Keratinocyte (primary cell): Measurements from ENCODE around the gene LBHD1. TPM values are rescaled to one million over a fixed set of nuclear protein-coding genes. Genes with fewer than 3 reads are reported as not detected.

Experiments used
- DNase-seq: peaks from one replicate; pipeline ENCODE4 v3.0.0-alpha.2; 2011; ENCODE audit warnings: low read depth, missing footprints, low spot score
- FAIRE-seq: peaks from 2 replicates; lab custom pipeline; 2011; peaks lifted over from hg19 to GRCh38; lab: Jason Lieb, UNC
- H2AFZ ChIP-seq: 2 replicates; pipeline ENCODE4 v1.6.0; 2012; ENCODE audit warnings: low read length, control low read depth, inconsistent platforms; ENCODE audit not compliant: control insufficient read depth
- H3K27ac ChIP-seq: 2 replicates; pipeline ENCODE4 v1.5.1; 2011; ENCODE audit warnings: low read length; ENCODE audit not compliant: control insufficient read depth, insufficient read depth
- H3K27me3 ChIP-seq: 3 replicates; pipeline ENCODE4 v1.6.0; 2011; ENCODE audit warnings: low read length; ENCODE audit not compliant: control insufficient read depth, insufficient read depth; ENCODE audit errors: extremely low read depth
- H3K36me3 ChIP-seq, 2 experiments: 2 replicates in 1 of 2; 3 replicates in 1 of 2; pipeline ENCODE4 v1.5.1; 2011; ENCODE audit warnings: low read length in 2 of 2, mild to moderate bottlenecking in 1 of 2; ENCODE audit not compliant: control insufficient read depth in 2 of 2, insufficient read depth in 2 of 2; ENCODE audit errors: extremely low read depth in 1 of 2
- H3K4me1 ChIP-seq: 3 replicates; pipeline ENCODE4 v1.5.1; 2011; ENCODE audit warnings: low read length; ENCODE audit not compliant: control insufficient read depth, insufficient read depth; ENCODE audit errors: extremely low read depth
- H3K4me2 ChIP-seq: 3 replicates; pipeline ENCODE4 v1.6.0; 2011; ENCODE audit warnings: low read depth, low read length; ENCODE audit not compliant: control insufficient read depth, insufficient read depth; ENCODE audit errors: extremely low read depth
- H3K4me3 ChIP-seq, 3 experiments: fragments of 200-600 bp in 1 of 3; sonication (generic) in 1 of 3; 2 replicates in 2 of 3; 3 replicates in 1 of 3; pipeline ENCODE4 v1.5.1; 2011 to 2016; ENCODE audit warnings: low read length in 3 of 3, mild to moderate bottlenecking in 3 of 3, control low read depth in 2 of 3, inconsistent platforms in 1 of 3, low read depth in 1 of 3, mixed read lengths in 1 of 3, mixed run types in 1 of 3, moderate library complexity in 1 of 3; ENCODE audit not compliant: control insufficient read depth in 2 of 3, insufficient read depth in 2 of 3; ENCODE audit errors: extremely low read depth in 1 of 3
- H3K79me2 ChIP-seq: 2 replicates; pipeline ENCODE4 v1.6.0; 2012; ENCODE audit warnings: low read length; ENCODE audit not compliant: control insufficient read depth, insufficient read depth
- H3K9ac ChIP-seq: 3 replicates; pipeline ENCODE4 v1.6.0; 2011; ENCODE audit warnings: low read length; ENCODE audit not compliant: control insufficient read depth, insufficient read depth; ENCODE audit errors: extremely low read depth
- H3K9me1 ChIP-seq: 3 replicates; pipeline ENCODE4 v1.6.0; 2011; ENCODE audit warnings: low read length; ENCODE audit not compliant: control insufficient read depth, insufficient read depth; ENCODE audit errors: extremely low read depth
- H3K9me3 ChIP-seq: 2 replicates; pipeline ENCODE4 v1.5.1; 2012; ENCODE audit warnings: low read depth, low read length; ENCODE audit not compliant: control insufficient read depth
- H4K20me1 ChIP-seq: 3 replicates; pipeline ENCODE4 v1.6.0; 2011; ENCODE audit warnings: low read length; ENCODE audit not compliant: control insufficient read depth, insufficient read depth; ENCODE audit errors: extremely low read depth
- EZH2 ChIP-seq: IDR thresholded peaks from one replicate; pipeline ENCODE4 v1.6.1; 2012; ENCODE audit warnings: inconsistent platforms, mild to moderate bottlenecking, low read length, moderate library complexity
- dilution Hi-C: fragments of 300-500 bp; cut with MboI; formaldehyde crosslinking; loops from one replicate; pipeline ENCODE4 v1.7.0; 2020; ENCODE audit warnings: low sequenced_read_pairs; ENCODE audit not compliant: extremely low pct_ligation_motif_present
- polyA plus RNA-seq, 5 experiments: library from polyadenylated mRNA; depleted of rRNA in 3 of 5; stranded (reverse) in 3 of 5; stranded (forward) in 1 of 5; unstranded in 1 of 5; fragments of >200 nt; gene quantifications; 1 replicate in 1 of 5; 2 replicates in 3 of 5; 3 replicates in 1 of 5; pipeline versions ENCODE4 v1.2.1 to v1.2.3, GENCODE V29; 2011 to 2012; ENCODE audit warnings: missing spikeins in 2 of 5, low read depth in 1 of 5, low replicate concordance in 1 of 5
- small RNA-seq, 3 experiments: library from RNA; depleted of rRNA; stranded (forward); fragments of <200 nt; gene quantifications; one replicate each; pipeline ENCODE3, GENCODE V24; 2012; ENCODE audit warnings: low read depth in 3 of 3, low replicate concordance in 1 of 3; ENCODE audit not compliant: insufficient read length in 3 of 3
- TF ChIP-seq, protein P1 (sequence below), 3 experiments: IDR thresholded peaks in 1 of 3; conservative IDR thresholded peaks in 1 of 3; optimal IDR thresholded peaks in 1 of 3; 2 replicates in 2 of 3; 3 replicates in 1 of 3; pipeline versions ENCODE3 to v1.5.1; 2011; ENCODE audit warnings: low read length in 3 of 3, mild to moderate bottlenecking in 3 of 3, moderate library complexity in 2 of 3, control low read depth in 1 of 3, inconsistent platforms in 1 of 3; ENCODE audit not compliant: insufficient read depth in 2 of 3; ENCODE audit errors: extremely low read depth in 1 of 3

The LBHD1 gene
- polyA plus RNA-seq, 1 donor (not counting 4 experiments of a cell fraction or from before 2014, with no cell fraction given): 4.9 TPM

DNA sequence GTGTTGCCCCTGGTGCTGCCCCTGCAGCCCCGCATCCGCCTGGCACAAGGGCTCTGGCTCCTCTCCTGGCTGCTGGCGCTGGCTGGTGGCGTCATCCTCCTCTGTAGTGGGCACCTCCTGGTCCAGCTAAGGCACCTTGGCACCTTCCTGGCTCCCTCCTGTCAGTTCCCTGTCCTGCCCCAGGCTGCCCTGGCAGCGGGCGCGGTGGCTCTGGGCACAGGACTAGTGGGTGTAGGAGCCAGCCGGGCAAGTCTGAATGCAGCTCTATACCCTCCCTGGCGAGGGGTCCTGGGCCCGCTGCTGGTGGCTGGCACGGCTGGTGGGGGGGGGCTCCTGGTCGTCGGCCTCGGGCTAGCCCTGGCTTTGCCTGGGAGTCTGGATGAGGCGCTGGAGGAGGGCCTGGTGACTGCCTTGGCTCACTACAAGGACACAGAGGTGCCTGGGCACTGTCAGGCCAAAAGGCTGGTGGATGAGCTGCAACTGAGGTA is 58.7 kb downstream of the LBHD1 start:
- no peak for TF ChIP-seq EZH2
- TF ChIP-seq, protein P1, sequence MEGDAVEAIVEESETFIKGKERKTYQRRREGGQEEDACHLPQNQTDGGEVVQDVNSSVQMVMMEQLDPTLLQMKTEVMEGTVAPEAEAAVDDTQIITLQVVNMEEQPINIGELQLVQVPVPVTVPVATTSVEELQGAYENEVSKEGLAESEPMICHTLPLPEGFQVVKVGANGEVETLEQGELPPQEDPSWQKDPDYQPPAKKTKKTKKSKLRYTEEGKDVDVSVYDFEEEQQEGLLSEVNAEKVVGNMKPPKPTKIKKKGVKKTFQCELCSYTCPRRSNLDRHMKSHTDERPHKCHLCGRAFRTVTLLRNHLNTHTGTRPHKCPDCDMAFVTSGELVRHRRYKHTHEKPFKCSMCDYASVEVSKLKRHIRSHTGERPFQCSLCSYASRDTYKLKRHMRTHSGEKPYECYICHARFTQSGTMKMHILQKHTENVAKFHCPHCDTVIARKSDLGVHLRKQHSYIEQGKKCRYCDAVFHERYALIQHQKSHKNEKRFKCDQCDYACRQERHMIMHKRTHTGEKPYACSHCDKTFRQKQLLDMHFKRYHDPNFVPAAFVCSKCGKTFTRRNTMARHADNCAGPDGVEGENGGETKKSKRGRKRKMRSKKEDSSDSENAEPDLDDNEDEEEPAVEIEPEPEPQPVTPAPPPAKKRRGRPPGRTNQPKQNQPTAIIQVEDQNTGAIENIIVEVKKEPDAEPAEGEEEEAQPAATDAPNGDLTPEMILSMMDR (optimal IDR thresholded peaks at IDR 0.05 in 1 of 3, IDR thresholded peaks at IDR 0.05 in 1 of 3, conservative IDR thresholded peaks at IDR 0.05 in 1 of 3; ENCODE audit: extremely low read depth in 1 of 3, insufficient read depth in 2 of 3, low read length in 3 of 3): no peak
- Histone ChIP-seq H4K20me1 (no peaks in the 10 kb centered on the region), H3K36me3 (peaks cover 11 to 21% of the 10 kb centered on the region in 2 experiments), H3K9me3 (no peaks in the 10 kb centered on the region), H3K9me1 (no peaks in the 10 kb centered on the region), H3K27ac (no peak overlapping the region), H3K4me3 (no peak overlapping the region), H3K9ac (no peak overlapping the region), H3K4me2 (no peak overlapping the region), H3K27me3 (no peaks in the 10 kb centered on the region), H3K79me2 (no peaks in the 10 kb centered on the region), H3K4me1 (peaks cover 20% of the 10 kb centered on the region), H2AFZ (no peak overlapping the region)
- dilution Hi-C loops: no loop called here
- FAIRE-seq (no peak), DNase-seq (no peak)

Small RNAs within 50 kb of the gene (small RNA-seq; reads per million reads assigned to genes)
- 0 reads per million in 3 experiments for gene SNORA57

Other genes with a start within 250 kb of the LBHD1 start
- 195 to 220 TPM (median 207 TPM) in 3 replicates for gene AHNAK, start 125.5 kb downstream of the LBHD1 start, polyA plus RNA-seq
- 1,553 to 1,943 TPM (median 1,735 TPM) in 3 replicates for gene EEF1G, start 98.4 kb downstream of the LBHD1 start, polyA plus RNA-seq
- 10.1 to 12.3 TPM (median 10.5 TPM) in 3 replicates for gene TUT1, start 80.7 kb downstream of the LBHD1 start, polyA plus RNA-seq
- 29.4 to 44.3 TPM (median 39.7 TPM) in 3 replicates for gene MTA2, start 70.4 kb downstream of the LBHD1 start, polyA plus RNA-seq
- gene EML3, start 59.5 kb downstream of the LBHD1 start, polyA plus RNA-seq: 13.6 to 15.1 TPM (median 13.6 TPM) in 3 replicates
- gene ROM1, start 59.0 kb downstream of the LBHD1 start, polyA plus RNA-seq: 1.0 to 1.9 TPM (median 1.5 TPM) in 3 replicates
- 15.1 to 28.2 TPM (median 17.7 TPM) in 3 replicates for gene B3GAT3, start 50.3 kb downstream of the LBHD1 start, polyA plus RNA-seq
- 153 to 211 TPM (median 176 TPM) in 3 replicates for gene GANAB, start 25.7 kb downstream of the LBHD1 start, polyA plus RNA-seq
- gene INTS5, start 19.0 kb downstream of the LBHD1 start, polyA plus RNA-seq: 7.7 to 21.1 TPM (median 8.0 TPM) in 3 replicates
- 58.9 to 81.5 TPM (median 76.5 TPM) in 3 replicates for gene C11orf98, start 7.1 kb downstream of the LBHD1 start, polyA plus RNA-seq
- 4.0 to 4.5 TPM (median 4.2 TPM) in 3 replicates for gene CSKMT, start 7.0 kb downstream of the LBHD1 start, polyA plus RNA-seq
- gene UQCC3, start 594 bp downstream of the LBHD1 start, polyA plus RNA-seq: 8.3 to 11.7 TPM (median 8.6 TPM) in 3 replicates
- 45.9 to 72.5 TPM (median 58.5 TPM) in 3 replicates for gene UBXN1, start 6.8 kb upstream of the LBHD1 start, polyA plus RNA-seq
- gene LRRN4CL, start 17.3 kb upstream of the LBHD1 start, polyA plus RNA-seq: 0.08 TPM in 3 replicates
- 21.9 to 50.5 TPM (median 38.6 TPM) in 3 replicates for gene BSCL2, start 35.2 kb upstream of the LBHD1 start, polyA plus RNA-seq
- not detected in 3 replicates for gene GNG3, start 35.4 kb upstream of the LBHD1 start, polyA plus RNA-seq
- 17.2 to 29.0 TPM (median 20.3 TPM) in 3 replicates for gene HNRNPUL2, start 55.2 kb upstream of the LBHD1 start, polyA plus RNA-seq
- 14.7 to 26.1 TPM (median 23.8 TPM) in 3 replicates for gene TTC9C, start 56.2 kb upstream of the LBHD1 start, polyA plus RNA-seq
- 3.4 to 7.2 TPM (median 4.0 TPM) in 3 replicates for gene ZBTB3, start 81.9 kb upstream of the LBHD1 start, polyA plus RNA-seq
- 145 to 166 TPM (median 151 TPM) in 3 replicates for gene POLR2G, start 89.3 kb upstream of the LBHD1 start, polyA plus RNA-seq
- gene TAF6L, start 99.1 kb upstream of the LBHD1 start, polyA plus RNA-seq: 14.7 to 16.1 TPM (median 14.8 TPM) in 3 replicates
- 35.4 to 76.4 TPM (median 38.6 TPM) in 3 replicates for gene TMEM179B, start 115.1 kb upstream of the LBHD1 start, polyA plus RNA-seq
- gene TMEM223, start 119.7 kb upstream of the LBHD1 start, polyA plus RNA-seq: 11.0 to 15.6 TPM (median 11.8 TPM) in 3 replicates
- 22.8 to 51.2 TPM (median 25.3 TPM) in 3 replicates for gene NXF1, start 133.2 kb upstream of the LBHD1 start, polyA plus RNA-seq
- 20.4 to 30.4 TPM (median 25.6 TPM) in 3 replicates for gene STX5, start 159.8 kb upstream of the LBHD1 start, polyA plus RNA-seq
- gene TEX54, start 160.6 kb upstream of the LBHD1 start, polyA plus RNA-seq: not detected in 3 replicates
- gene WDR74, start 167.3 kb upstream of the LBHD1 start, polyA plus RNA-seq: 44.5 to 48.1 TPM (median 47.7 TPM) in 3 replicates
- gene SLC3A2, start 208.6 kb upstream of the LBHD1 start, polyA plus RNA-seq: 469 to 552 TPM (median 521 TPM) in 3 replicates
- not detected in 3 replicates for gene CHRM1, start 249.1 kb upstream of the LBHD1 start, polyA plus RNA-seq